ENCODE measurements around the gene ADGRL3.

The ADGRL3 gene

GRCh38 chr4:62075521-62075920, 875.4 kb downstream of the ADGRL3 start:
- no peak overlapping the region for H3K4me3 ChIP-seq (ENCODE audit: low read depth, low read length)
- ChIA-PET CTCF (interaction anchor here (0.5 kb wide), 1 partner anchor 9 kb away, joined by 3 read pairs; no protein-coding TSS in a partner anchor), POLR2A (no interaction called here)
- H3K4me1 ChIP-seq (ENCODE audit: control insufficient read depth, insufficient read depth, low read length): no peaks in the 10 kb centered on the region
- H3K27ac ChIP-seq (ENCODE audit: extremely low read depth, low read depth, low read length): no peak overlapping the region
- no peaks in the 10 kb centered on the region for H3K9me3 ChIP-seq (ENCODE audit: control insufficient read depth, insufficient read depth, low read depth, low read length)
- H3K36me3 ChIP-seq (ENCODE audit: control insufficient read depth in 2 of 2, insufficient read depth in 1 of 2, low read length in 2 of 2): no peaks in the 10 kb centered on the region
- TF ChIP-seq SP7 (tag by site-specific recombination; IDR thresholded peaks at IDR 0.05): no peak
- TF ChIP-seq ZBTB44 (tag by site-specific recombination; IDR thresholded peaks at IDR 0.05): no peak
- TF ChIP-seq BCL11B (tag by site-specific recombination; IDR thresholded peaks at IDR 0.05; ENCODE audit: low read depth): no peak
- TF ChIP-seq ZBTB8A (tag by site-specific recombination; IDR thresholded peaks at IDR 0.05): no peak
- TF ChIP-seq ZIC2 (tag by site-specific recombination; IDR thresholded peaks at IDR 0.05): no peak
- no peak for TF ChIP-seq ZNF175 (tag by site-specific recombination; IDR thresholded peaks at IDR 0.05)
- no peak for TF ChIP-seq HOXC10 (CRISPR knock-in tag; IDR thresholded peaks at IDR 0.05)
- no peak for TF ChIP-seq ZNF214 (tag by site-specific recombination; IDR thresholded peaks at IDR 0.05; ENCODE audit: borderline replicate concordance)
- TF ChIP-seq MZF1 (tag by site-specific recombination; IDR thresholded peaks at IDR 0.05; ENCODE audit: borderline replicate concordance): no peak
- TF ChIP-seq RBAK (tag by site-specific recombination; IDR thresholded peaks at IDR 0.05): no peak
- TF ChIP-seq ZNF513 (tag by site-specific recombination; IDR thresholded peaks at IDR 0.05): no peak
- no peak for TF ChIP-seq ZNF624 (tag by site-specific recombination; IDR thresholded peaks at IDR 0.05)

- ChIA-PET CTCF (no interaction called here), POLR2A (no interaction called here)
- Histone ChIP-seq H3K4me1 (ENCODE audit: control insufficient read depth, insufficient read depth, low read length) (no peaks in the 10 kb centered on the region), H3K4me3 (ENCODE audit: low read depth, low read length) (no peak overlapping the region), H3K36me3 (ENCODE audit: control insufficient read depth in 2 of 2, insufficient read depth in 1 of 2, low read length in 2 of 2) (no peaks in the 10 kb centered on the region), H3K9me3 (ENCODE audit: control insufficient read depth, insufficient read depth, low read depth, low read length) (no peaks in the 10 kb centered on the region), H3K27ac (ENCODE audit: extremely low read depth, low read depth, low read length) (no peak overlapping the region)
- TF ChIP-seq ZNF548 (tag by site-specific recombination; IDR thresholded peaks at IDR 0.05) (no peak), ZFP3 (tag by site-specific recombination; IDR thresholded peaks at IDR 0.05; ENCODE audit: low read depth) (no peak), ZNF580 (tag by site-specific recombination; IDR thresholded peaks at IDR 0.05) (no peak), ZNF571 (tag by site-specific recombination; IDR thresholded peaks at IDR 0.05) (no peak), ZBTB11 (tag by site-specific recombination; conservative IDR thresholded peaks at IDR 0.05; ENCODE audit: low read depth) (no peak), ZNF843 (tag by site-specific recombination; IDR thresholded peaks at IDR 0.05) (no peak), ZEB2 (tag by site-specific recombination; IDR thresholded peaks at IDR 0.05) (no peak), ZNF157 (tag by site-specific recombination; IDR thresholded peaks at IDR 0.05) (no peak), KLF16 (tag by site-specific recombination; IDR thresholded peaks at IDR 0.05) (no peak), ZNF701 (tag by site-specific recombination; IDR thresholded peaks at IDR 0.05) (no peak), PRDM1 (tag by site-specific recombination; IDR thresholded peaks at IDR 0.05) (no peak), ZNF274 (IDR thresholded peaks at IDR 0.05; ENCODE audit: low read length) (no peak), ZNF274 (tag by site-specific recombination; IDR thresholded peaks at IDR 0.05; ENCODE audit: borderline replicate concordance) (no peak), ZNF148 (tag by site-specific recombination; IDR thresholded peaks at IDR 0.05; ENCODE audit: borderline replicate concordance) (no peak), ZNF239 (tag by site-specific recombination; IDR thresholded peaks at IDR 0.05) (no peak), IKZF3 (tag by site-specific recombination; IDR thresholded peaks at IDR 0.05) (no peak), ZNF626 (tag by site-specific recombination; IDR thresholded peaks at IDR 0.05) (no peak)
Observed at GRCh38 chr4:62077406-62077805, 877.3 kb downstream of the ADGRL3 start.

All from HEK293 (cell line).